Vagina (tissue), 2 donors: ENCODE results near the gene RPL10. TPM values are rescaled to one million over a fixed set of nuclear protein-coding genes. Genes with fewer than 3 reads are reported as not detected.

Experiments
- DNase-seq, 2 donors: peaks; one replicate each; pipeline ENCODE4 v3.0.0-alpha.2; 2017; ENCODE audit errors: extremely low spot score in 2 of 2
- H3K27ac ChIP-seq: fragments of 200-600 bp; sonication (generic); one replicate; pipeline ENCODE4 v1.5.1; 2019
- H3K27me3 ChIP-seq: fragments of 200-600 bp; sonication (generic); one replicate; pipeline ENCODE4 v1.5.1; 2019
- H3K36me3 ChIP-seq, 2 donors: fragments of 200-600 bp; sonication (generic); one replicate each; pipeline ENCODE4 v1.5.1; 2017 to 2019
- H3K4me1 ChIP-seq: fragments of 200-600 bp; sonication (generic); one replicate; pipeline ENCODE4 v1.5.1; 2019
- H3K4me3 ChIP-seq, 2 donors: fragments of 200-600 bp; sonication (generic); 1 replicate in 1 of 2; 2 replicates in 1 of 2; pipeline ENCODE4 v1.5.1; 2016 to 2019
- H3K9me3 ChIP-seq: fragments of 200-600 bp; sonication (generic); one replicate; pipeline ENCODE4 v1.5.1; 2019
- CTCF ChIP-seq, 3 experiments: fragments of 450-650 bp in 2 of 3; fragments of 200-600 bp in 1 of 3; sonication (generic) in 1 of 3; IDR thresholded peaks; one replicate each; pipeline ENCODE4 v1.5.1; 2017 to 2019; ENCODE audit warnings: antibody characterized with exemption in 3 of 3, mild to moderate bottlenecking in 2 of 3, moderate library complexity in 2 of 3
- POLR2A ChIP-seq, 2 donors: fragments of 450-650 bp; IDR thresholded peaks; one replicate each; pipeline ENCODE4 v1.6.1; 2017; ENCODE audit warnings: antibody characterized with exemption in 2 of 2, mild to moderate bottlenecking in 2 of 2, moderate library complexity in 2 of 2
- POLR2AphosphoS5 ChIP-seq, 2 donors: sonication (generic); formaldehyde crosslinking; IDR thresholded peaks; one replicate each; pipeline ENCODE4 v1.9.0; 2017; ENCODE audit warnings: antibody characterized with exemption in 2 of 2, mild to moderate bottlenecking in 2 of 2, low read depth in 1 of 2; ENCODE audit not compliant: insufficient read depth in 1 of 2
- intact Hi-C: fragments of 100-400 bp; cut with DNase I; formaldehyde crosslinking; loops from one replicate; pipeline ENCODE4 v1.15.1; 2023
- total RNA-seq: library from RNA; depleted of rRNA; stranded (reverse); fragments of >200 nt; gene quantifications from one replicate; pipeline ENCODE4 v1.2.3, GENCODE V29; 2016

Gene RPL10
- total RNA-seq, 1 donor from 2014 or later: 3,948 TPM

GRCh38 chrX:154419688-154420401 is 21.7 kb downstream of the RPL10 start:
- intact Hi-C loops: no loop called here
- H3K27me3 ChIP-seq: no peaks in the 10 kb centered on the region
- no peaks in the 10 kb centered on the region for H3K36me3 ChIP-seq
- H3K4me3 ChIP-seq: no peak overlapping the region
- no peak overlapping the region for H3K27ac ChIP-seq
- TF ChIP-seq POLR2AphosphoS5 (IDR thresholded peaks at IDR 0.05; ENCODE audit: insufficient read depth in 1 of 2, low read depth in 1 of 2): no peak
- no peak for TF ChIP-seq CTCF (IDR thresholded peaks at IDR 0.05)
- TF ChIP-seq POLR2A (IDR thresholded peaks at IDR 0.05): no peak
- H3K9me3 ChIP-seq: no peaks in the 10 kb centered on the region
- no peak for DNase-seq
- H3K4me1 ChIP-seq: no peaks in the 10 kb centered on the region

DNA sequence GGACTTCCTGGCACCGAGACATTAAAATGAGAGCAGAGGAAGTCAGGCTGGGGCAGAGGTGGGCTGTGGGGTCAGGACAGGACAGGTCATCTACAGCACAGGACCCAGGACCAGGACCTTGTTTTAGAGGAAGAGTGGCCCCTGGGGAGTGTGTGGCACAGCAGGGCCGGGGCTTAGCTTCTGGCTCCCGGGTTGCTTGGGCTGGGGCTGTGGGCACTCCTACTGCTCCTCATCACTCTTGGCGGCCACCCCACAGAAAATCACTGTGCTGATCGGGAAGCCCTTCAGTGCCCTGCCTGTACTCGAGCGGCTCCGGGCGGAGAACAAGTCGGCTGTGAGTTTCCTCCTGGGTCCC is 22.2 kb downstream of the RPL10 start:
- intact Hi-C loops: no loop called here
- H3K36me3 ChIP-seq: no peaks in the 10 kb centered on the region
- DNase-seq: no peak
- H3K27me3 ChIP-seq: no peaks in the 10 kb centered on the region
- H3K9me3 ChIP-seq: no peaks in the 10 kb centered on the region
- H3K4me1 ChIP-seq: no peaks in the 10 kb centered on the region
- no peak overlapping the region for H3K4me3 ChIP-seq
- no peak overlapping the region for H3K27ac ChIP-seq
- TF ChIP-seq CTCF (IDR thresholded peaks at IDR 0.05) (no peak), POLR2AphosphoS5 (IDR thresholded peaks at IDR 0.05; ENCODE audit: insufficient read depth in 1 of 2, low read depth in 1 of 2) (no peak), POLR2A (IDR thresholded peaks at IDR 0.05) (no peak)

- Histone ChIP-seq H3K9me3 (no peaks in the 10 kb centered on the region), H3K27me3 (no peaks in the 10 kb centered on the region), H3K36me3 (no peaks in the 10 kb centered on the region), H3K4me3 (no peak overlapping the region), H3K4me1 (peaks cover 6% of the 10 kb centered on the region), H3K27ac (no peak overlapping the region)
- DNase-seq: no peak
- TF ChIP-seq POLR2AphosphoS5 (IDR thresholded peaks at IDR 0.05; ENCODE audit: insufficient read depth in 1 of 2, low read depth in 1 of 2) (no peak), CTCF (IDR thresholded peaks at IDR 0.05) (no peak), POLR2A (IDR thresholded peaks at IDR 0.05) (no peak)
- intact Hi-C loops: no loop called here
Observed at GRCh38 chrX:154426916-154427770, 29.0 kb downstream of the RPL10 start.

GRCh38 chrX:154428176-154429171 is 30.3 kb downstream of the RPL10 start, which contains the start of gene ATP6AP1:
ATP6AP1 (plus strand) TSS chrX:154428677; CDS start chrX:154428693, 16 bp downstream.
- Histone ChIP-seq H3K27me3 (no peaks in the 10 kb centered on the region), H3K27ac (peak within 1 kb of the TSS; percentile 88), H3K36me3 (peaks cover 0 to 4% of the 10 kb centered on the region in 2 donors), H3K9me3 (no peaks in the 10 kb centered on the region), H3K4me3 (peak within 1 kb of the TSS; percentile 48 to 77), H3K4me1 (peaks cover 6% of the 10 kb centered on the region)
- intact Hi-C loops: no loop called here
- no peak for DNase-seq
- TF ChIP-seq POLR2AphosphoS5 (IDR thresholded peaks at IDR 0.05; ENCODE audit: insufficient read depth in 1 of 2, low read depth in 1 of 2): peak; percentile 82 to 84
- no peak for TF ChIP-seq CTCF (IDR thresholded peaks at IDR 0.05)
- TF ChIP-seq POLR2A (IDR thresholded peaks at IDR 0.05): peak in 1 of 2 donors; percentile 49
